Neural progenitor cell (in vitro differentiated cells): ENCODE results near the gene UBE2O. TPM values are rescaled to one million over a fixed set of nuclear protein-coding genes. Genes with fewer than 3 reads are reported as not detected.

Experiments
- DNase-seq: peaks from one replicate; pipeline ENCODE4 v3.0.0-alpha.2; 2016; ENCODE audit warnings: low spot score
- H2AFZ ChIP-seq: fragments of 200-600 bp; sonication (generic); replicated peaks from 2 replicates; pipeline ENCODE4 v1.6.1; 2016; ENCODE audit warnings: antibody characterized with exemption
- H3F3A ChIP-seq: fragments of 200-600 bp; sonication (generic); 2 replicates; pipeline ENCODE4 v1.6.1; 2016; ENCODE audit warnings: antibody characterized with exemption, low read depth
- H3K27ac ChIP-seq: fragments of 200-600 bp; sonication (generic); 2 replicates; pipeline ENCODE4 v1.5.1; 2016; ENCODE audit warnings: mild to moderate bottlenecking
- H3K27me3 ChIP-seq: fragments of 200-600 bp; sonication (generic); 2 replicates; pipeline ENCODE4 v1.6.1; 2016; ENCODE audit warnings: mild to moderate bottlenecking, moderate library complexity
- H3K36me3 ChIP-seq: fragments of 200-600 bp; sonication (generic); 2 replicates; pipeline ENCODE4 v1.5.1; 2016
- H3K4me1 ChIP-seq: fragments of 200-600 bp; sonication (generic); 2 replicates; pipeline ENCODE4 v1.6.1; 2016; ENCODE audit warnings: mixed run types
- H3K4me2 ChIP-seq: fragments of 200-600 bp; sonication (generic); 2 replicates; pipeline ENCODE4 v1.6.1; 2016
- H3K4me3 ChIP-seq: fragments of 200-600 bp; sonication (generic); 2 replicates; pipeline ENCODE4 v1.5.1; 2016
- H3K79me2 ChIP-seq: fragments of 200-600 bp; sonication (generic); 2 replicates; pipeline ENCODE4 v1.6.1; 2016; ENCODE audit warnings: low read depth
- H3K9ac ChIP-seq: fragments of 200-600 bp; sonication (generic); 2 replicates; pipeline ENCODE4 v1.6.1; 2016
- H3K9me3 ChIP-seq: fragments of 200-600 bp; sonication (generic); 2 replicates; pipeline ENCODE4 v1.5.1; 2016; ENCODE audit warnings: low read depth
- H4K20me1 ChIP-seq: fragments of 200-600 bp; sonication (generic); 2 replicates; pipeline ENCODE4 v1.6.1; 2016; ENCODE audit warnings: low read depth
- H3K27ac Mint-ChIP-seq: 3 replicates; pipeline ENCODE4 v1.8.0; 2021; ENCODE audit warnings: mixed read lengths
- H3K27me3 Mint-ChIP-seq: 2 replicates; pipeline ENCODE4 v1.8.0; 2022; ENCODE audit warnings: low read depth, mild to moderate bottlenecking, inconsistent platforms, moderate library complexity, mixed read lengths; ENCODE audit not compliant: insufficient read depth
- H3K36me3 Mint-ChIP-seq: 3 replicates; pipeline ENCODE4 v1.8.0; 2021; ENCODE audit warnings: mixed read lengths
- H3K4me1 Mint-ChIP-seq: 3 replicates; pipeline ENCODE4 v1.8.0; 2021; ENCODE audit warnings: mixed read lengths
- H3K4me3 Mint-ChIP-seq: 3 replicates; pipeline ENCODE4 v1.8.0; 2021; ENCODE audit warnings: mild to moderate bottlenecking, moderate library complexity, mixed read lengths
- H3K9me3 Mint-ChIP-seq: 3 replicates; pipeline ENCODE4 v1.8.0; 2020; ENCODE audit warnings: mixed read lengths
- CTCF ChIP-seq: fragments of 200-600 bp; sonication (generic); IDR thresholded peaks from 2 replicates; pipeline ENCODE4 v1.5.1; 2017; ENCODE audit warnings: antibody characterized with exemption, mild to moderate bottlenecking
- EZH2 ChIP-seq: fragments of 200-600 bp; sonication (generic); IDR thresholded peaks from 2 replicates; pipeline ENCODE4 v1.6.1; 2017; ENCODE audit warnings: antibody characterized with exemption, mild to moderate bottlenecking, moderate library complexity
- EZH2phosphoT487 ChIP-seq: fragments of 200-600 bp; sonication (generic); IDR thresholded peaks from 2 replicates; pipeline ENCODE4 v1.6.1; 2017; ENCODE audit warnings: antibody characterized with exemption
- total RNA-seq: library from RNA; depleted of rRNA; stranded (reverse); fragments of >200 nt; gene quantifications from 2 replicates; pipeline ENCODE4 v1.2.3, GENCODE V29; 2015; ENCODE audit warnings: low replicate concordance

Gene UBE2O
- total RNA-seq, 1 donor from 2014 or later = 20.6 TPM

DNA sequence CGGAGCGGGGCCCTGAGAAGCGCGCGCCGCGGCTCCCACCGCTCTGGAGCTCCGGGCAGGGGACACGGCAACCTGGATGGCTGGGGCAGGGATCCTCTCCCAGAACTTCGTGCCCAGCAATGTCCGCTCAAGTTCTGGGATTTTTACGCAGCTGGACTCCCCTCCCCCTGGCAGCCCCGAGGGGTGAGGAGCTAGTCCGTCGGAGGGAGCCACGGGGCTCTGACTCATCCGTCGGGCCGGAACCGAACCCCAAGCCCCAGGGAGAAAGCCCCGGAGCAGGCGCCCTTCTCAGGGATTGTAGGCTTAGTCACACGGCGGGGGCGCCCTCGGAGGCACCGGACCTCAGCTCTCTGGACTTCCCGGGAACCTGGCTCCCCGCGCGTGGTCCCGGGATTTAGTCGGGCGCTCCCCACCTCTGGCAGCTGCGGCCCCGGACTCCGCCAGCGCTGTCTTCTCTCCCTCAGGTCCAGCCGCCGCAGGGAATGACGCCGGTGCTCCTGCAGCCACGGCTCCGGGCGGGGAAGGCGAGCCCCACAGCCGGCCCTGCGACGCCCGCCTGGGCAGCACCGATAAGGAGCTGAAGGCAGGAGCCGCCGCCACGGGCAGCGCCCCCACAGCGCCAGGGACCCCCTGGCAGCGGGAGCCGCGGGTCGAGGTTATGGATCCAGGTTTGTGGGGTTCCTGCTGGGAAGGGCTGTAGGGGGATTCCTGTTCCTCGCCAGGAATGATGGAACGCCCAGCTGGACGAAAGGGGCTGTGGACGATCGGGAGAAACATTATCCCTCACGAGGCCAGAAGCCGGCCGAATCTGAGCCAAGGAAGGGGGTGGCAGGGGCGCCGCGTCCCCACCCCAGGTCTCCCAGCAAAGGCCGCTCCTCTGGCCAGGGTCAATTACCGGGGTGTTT, 67.7 kb downstream of the UBE2O start:
- Mint-ChIP-seq H3K27me3 (peaks cover 13% of the 10 kb centered on the region), H3K4me1 (peaks cover 43% of the 10 kb centered on the region), H3K36me3 (peaks cover 5% of the 10 kb centered on the region), H3K9me3 (no peaks in the 10 kb centered on the region), H3K4me3 (peak overlapping the region; percentile 83), H3K27ac (no peak overlapping the region)
- Histone ChIP-seq H3K36me3 (no peaks in the 10 kb centered on the region), H3K4me2 (peak overlapping the region; percentile 82), H3K79me2 (no peaks in the 10 kb centered on the region), H3K4me3 (peak overlapping the region; percentile 67), H3K9me3 (no peaks in the 10 kb centered on the region), H4K20me1 (peaks cover 14% of the 10 kb centered on the region), H3K9ac (no peak overlapping the region), H3F3A (peaks cover 48% of the 10 kb centered on the region), H3K4me1 (peaks cover 22% of the 10 kb centered on the region), H2AFZ (peak overlapping the region; percentile 75), H3K27ac (no peak overlapping the region), H3K27me3 (peaks cover 49% of the 10 kb centered on the region)
- TF ChIP-seq EZH2 = peak; percentile 98
- TF ChIP-seq CTCF = no peak
- peak; percentile 86 for TF ChIP-seq EZH2phosphoT487
- peak; percentile 47 for DNase-seq

GRCh38 chr17:76384222-76384986, 68.5 kb downstream of the UBE2O start, which contains the start of gene SPHK1:
Gene SPHK1, plus strand, starts transcription at chr17:76384609. Its CDS starts 1,036 bp downstream, at chr17:76385645.
- Mint-ChIP-seq H3K36me3 (peaks cover 7% of the 10 kb centered on the region), H3K4me3 (peak within 1 kb of the TSS; percentile 99), H3K9me3 (no peaks in the 10 kb centered on the region), H3K4me1 (peaks cover 40% of the 10 kb centered on the region), H3K27me3 (peaks cover 13% of the 10 kb centered on the region), H3K27ac (peak within 1 kb of the TSS; percentile 97)
- peak; percentile 90 for DNase-seq
- Histone ChIP-seq H3K4me2 (peak within 1 kb of the TSS; percentile 82), H3K4me3 (peak within 1 kb of the TSS; percentile 67), H3F3A (peaks cover 52% of the 10 kb centered on the region), H3K4me1 (peaks cover 22% of the 10 kb centered on the region), H3K36me3 (no peaks in the 10 kb centered on the region), H3K79me2 (no peaks in the 10 kb centered on the region), H3K9ac (no peak within 1 kb of the TSS), H2AFZ (peak within 1 kb of the TSS; percentile 81), H3K9me3 (no peaks in the 10 kb centered on the region), H3K27me3 (peaks cover 49% of the 10 kb centered on the region), H4K20me1 (peaks cover 7% of the 10 kb centered on the region), H3K27ac (no peak within 1 kb of the TSS)
- TF ChIP-seq EZH2phosphoT487 (no peak), EZH2 (no peak), CTCF (no peak)

- Histone ChIP-seq H4K20me1 (peaks cover 7% of the 10 kb centered on the region), H3K27ac (no peak overlapping the region), H3K4me3 (peak overlapping the region; percentile 67), H3K4me2 (peak overlapping the region; percentile 82), H2AFZ (peak overlapping the region; percentile 81), H3K27me3 (peaks cover 49% of the 10 kb centered on the region), H3K4me1 (peaks cover 22% of the 10 kb centered on the region), H3F3A (peaks cover 50% of the 10 kb centered on the region), H3K9ac (no peak overlapping the region), H3K79me2 (no peaks in the 10 kb centered on the region), H3K9me3 (no peaks in the 10 kb centered on the region), H3K36me3 (no peaks in the 10 kb centered on the region)
- peak; percentile 74 for DNase-seq
- peak overlapping the region; percentile 97 for H3K27ac Mint-ChIP-seq
- peaks cover 2% of the 10 kb centered on the region for H3K9me3 Mint-ChIP-seq
- peaks cover 40% of the 10 kb centered on the region for H3K4me1 Mint-ChIP-seq
- H3K36me3 Mint-ChIP-seq = peaks cover 11% of the 10 kb centered on the region
- peaks cover 13% of the 10 kb centered on the region for H3K27me3 Mint-ChIP-seq
- H3K4me3 Mint-ChIP-seq = peak overlapping the region; percentile 99
- TF ChIP-seq EZH2 (peak; percentile 59), EZH2phosphoT487 (peak; percentile 45), CTCF (peak; percentile 33)
Measured at GRCh38 chr17:76383546-76384221, 69.3 kb downstream of the UBE2O start.
